SU-DHL-6 (cell line): ENCODE results near the gene C6orf47.

Experiments used
- CTCF ChIP-seq: fragments of 200-600 bp; sonication (generic); IDR thresholded peaks from one replicate; pipeline ENCODE4 v1.5.1; 2017; ENCODE audit warnings: antibody characterized with exemption, mild to moderate bottlenecking, low read length, moderate library complexity; ENCODE audit not compliant: insufficient read depth, poor library complexity, severe bottlenecking
- EZH2phosphoT487 ChIP-seq: fragments of 200-600 bp; sonication (generic), shearing (Covaris generic); conservative IDR thresholded peaks from 2 replicates; pipeline ENCODE4 v1.6.1; 2018; ENCODE audit warnings: mild to moderate bottlenecking, antibody characterized with exemption, low read length, moderate library complexity, mixed read lengths

- TF ChIP-seq CTCF (no peak), EZH2phosphoT487 (no peak)
Observed at GRCh38 chr6:31615748-31616147, 44.8 kb downstream of the C6orf47 start.
